ENCODE data around the gene ANKHD1. TPM values are rescaled to one million over a fixed set of nuclear protein-coding genes. Genes with fewer than 3 reads are reported as not detected.

ANKHD1 gene
- total RNA-seq, 2 experiments from 2014 or later, result 90.6 to 143 TPM

GRCh38 chr5:140372971-140373487 is 28.6 kb upstream of the ANKHD1 start:
- POLR2A ChIA-PET, result interaction anchor here (0.6 to 0.9 kb wide), 2 partner anchors 38 to 274 kb away, joined by 4 to 8 read pairs; partner anchors contain the start of genes IK and NDUFA2
- intact Hi-C loops (cut with micrococcal nuclease; ENCODE audit: unreplicated experiment), result loop anchor here (5.0 kb wide), 1 partner anchor 264 kb away; the partner anchor contains the start of gene TMCO6
- H4K20me1 ChIP-seq (ENCODE audit: insufficient read depth, low read length), result no peaks in the 10 kb centered on the region
- CTCF ChIA-PET (ENCODE audit: unreplicated experiment), result interaction anchor here (0.6 to 1.5 kb wide), 5 partner anchors 9 to 88 kb away, joined by 3 to 4 read pairs (median 3); no protein-coding TSS in a partner anchor
- no peaks in the 10 kb centered on the region for H3K36me3 ChIP-seq (ENCODE audit: insufficient read depth, low read length)
- no peaks in the 10 kb centered on the region for H3K4me1 ChIP-seq (ENCODE audit: insufficient read depth, low read length, poor library complexity, severe bottlenecking)
- peak; percentile 56 for DNase-seq (ENCODE audit: low spot score)
- no peaks in the 10 kb centered on the region for H3K9me3 ChIP-seq (ENCODE audit: low read length)
- no TSS peak for BruUV-seq (replicated peaks)
- H2AFZ ChIP-seq (ENCODE audit: low read length), result no peak overlapping the region
- TF ChIP-seq EZH2phosphoT487 (IDR thresholded peaks at IDR 0.05; ENCODE audit: borderline replicate concordance, low read depth, low read length) (no peak), CTCF (conservative IDR thresholded peaks at IDR 0.05; ENCODE audit: low read length) (peak; percentile 87)
- no peak overlapping the region for H3K27ac ChIP-seq (ENCODE audit: low read depth, low read length, poor library complexity, severe bottlenecking)
- no peaks in the 10 kb centered on the region for H3K9me2 ChIP-seq (ENCODE audit: insufficient read depth, low read length)
- H3K4me3 ChIP-seq (ENCODE audit: low read depth, low read length, poor library complexity, severe bottlenecking), result no peak overlapping the region
- no peak overlapping the region for H3K4me2 ChIP-seq (ENCODE audit: low read length)
- no peaks in the 10 kb centered on the region for H3K79me2 ChIP-seq (ENCODE audit: insufficient read depth, low read depth, low read length)

- CTCF ChIA-PET (ENCODE audit: unreplicated experiment), result interaction anchor here (0.6 kb wide), 1 partner anchor 35 kb away, joined by 8 read pairs; the partner anchor contains the start of gene HBEGF
- intact Hi-C loops (cut with micrococcal nuclease; ENCODE audit: unreplicated experiment), result no loop called here
Observed at GRCh38 chr5:140381351-140381750, 20.3 kb upstream of the ANKHD1 start.

More at GRCh38 chr5:140381351-140381750, 20.3 kb upstream of the ANKHD1 start:
- no peak for TF ChIP-seq EZH2phosphoT487 (IDR thresholded peaks at IDR 0.05; ENCODE audit: borderline replicate concordance, low read depth, low read length)
- TF ChIP-seq CTCF (conservative IDR thresholded peaks at IDR 0.05; ENCODE audit: low read length), result no peak
- no peak overlapping the region for H3K4me3 ChIP-seq (ENCODE audit: low read depth, low read length, poor library complexity, severe bottlenecking)
- no peak overlapping the region for H2AFZ ChIP-seq (ENCODE audit: low read length)
- no peak overlapping the region for H3K4me2 ChIP-seq (ENCODE audit: low read length)
- POLR2A ChIA-PET, result interaction anchor here (1.0 kb wide), 1 partner anchor 23 kb away, joined by 3 read pairs; no protein-coding TSS in a partner anchor
- H4K20me1 ChIP-seq (ENCODE audit: insufficient read depth, low read length), result no peaks in the 10 kb centered on the region
- H3K9me2 ChIP-seq (ENCODE audit: insufficient read depth, low read length), result no peaks in the 10 kb centered on the region
- DNase-seq (ENCODE audit: low spot score), result no peak
- no peak overlapping the region for H3K27ac ChIP-seq (ENCODE audit: low read depth, low read length, poor library complexity, severe bottlenecking)
- no TSS peak for BruUV-seq (replicated peaks)
- no peaks in the 10 kb centered on the region for H3K9me3 ChIP-seq (ENCODE audit: low read length)
- H3K79me2 ChIP-seq (ENCODE audit: insufficient read depth, low read depth, low read length), result no peaks in the 10 kb centered on the region
- no peaks in the 10 kb centered on the region for H3K4me1 ChIP-seq (ENCODE audit: insufficient read depth, low read length, poor library complexity, severe bottlenecking)
- no peaks in the 10 kb centered on the region for H3K36me3 ChIP-seq (ENCODE audit: insufficient read depth, low read length)

Data from OCI-LY7 (cell line).